Measurements from ENCODE around the gene TTLL3. TPM values are rescaled to one million over a fixed set of nuclear protein-coding genes. Genes with fewer than 3 reads are reported as not detected.

TTLL3 gene
- total and polyA plus RNA-seq, 2 of the 8 experiments (the other 6 are each of a cell fraction or from before 2014, with no cell fraction given): 5.9 to 8.9 TPM

DNA sequence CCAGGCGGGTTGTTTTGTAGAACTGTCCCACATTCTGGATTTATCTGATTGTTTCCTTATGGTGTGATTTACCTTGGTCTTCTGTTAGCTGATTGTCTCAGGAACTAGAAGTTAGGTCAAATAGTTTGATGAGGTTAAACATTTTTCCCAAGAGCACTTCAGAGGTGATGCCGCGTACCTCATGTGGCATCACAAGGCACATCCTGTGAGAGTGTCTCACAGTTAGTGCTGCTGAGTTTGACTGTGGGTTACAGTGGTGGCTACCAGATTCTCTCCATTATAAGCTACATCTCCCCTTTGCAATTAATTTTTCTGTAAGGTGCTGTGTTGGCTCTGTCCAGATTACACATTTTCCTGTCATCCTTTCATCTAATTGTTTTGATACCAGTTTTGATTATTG, 21.2 kb downstream of the TTLL3 start (continued):
- TF ChIP-seq NRF1 (IDR thresholded peaks at IDR 0.05; ENCODE audit: low read depth, low read length): no peak
- TF ChIP-seq HDAC2 (IDR thresholded peaks at IDR 0.05; ENCODE audit: borderline replicate concordance in 1 of 2, low read depth in 2 of 2, low read length in 2 of 2): no peak

Data from H1 (cell line).